Measurements from ENCODE around the gene MYOG.

The MYOG gene

DNA sequence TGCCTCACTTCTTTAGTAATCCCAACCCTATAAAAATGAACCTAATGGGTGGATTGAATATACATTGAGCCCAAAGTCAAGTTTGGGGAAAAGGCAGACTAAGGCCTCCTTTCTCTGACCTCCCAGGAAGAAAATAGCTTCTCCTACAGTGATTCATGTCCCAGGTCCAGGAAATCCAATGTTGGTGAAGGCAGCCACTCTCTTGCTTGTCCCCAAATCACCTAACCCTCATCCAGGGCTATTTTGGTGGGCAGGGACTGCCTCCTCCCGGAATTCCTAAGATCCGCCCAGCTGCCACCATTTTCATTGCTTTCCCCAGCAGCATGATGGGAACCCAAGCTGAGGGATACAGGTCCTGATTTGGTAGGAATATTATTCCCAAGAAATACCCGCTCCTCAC, 8.4 kb downstream of the MYOG start:
- no peak for DNase-seq (ENCODE audit: low read depth)
- no peak overlapping the region for H3K4me3 ChIP-seq (ENCODE audit: low read depth, low read length)
- TF ChIP-seq POLR2A (IDR thresholded peaks at IDR 0.05; ENCODE audit: extremely low read depth, insufficient read length) (no peak), MYC (IDR thresholded peaks at IDR 0.05; ENCODE audit: low read depth, low read length) (no peak)
- TF ChIP-seq, protein P1, sequence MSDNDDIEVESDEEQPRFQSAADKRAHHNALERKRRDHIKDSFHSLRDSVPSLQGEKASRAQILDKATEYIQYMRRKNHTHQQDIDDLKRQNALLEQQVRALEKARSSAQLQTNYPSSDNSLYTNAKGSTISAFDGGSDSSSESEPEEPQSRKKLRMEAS (IDR thresholded peaks at IDR 0.05; ENCODE audit: low read depth, low read length) = no peak
- TF ChIP-seq, protein P2, sequence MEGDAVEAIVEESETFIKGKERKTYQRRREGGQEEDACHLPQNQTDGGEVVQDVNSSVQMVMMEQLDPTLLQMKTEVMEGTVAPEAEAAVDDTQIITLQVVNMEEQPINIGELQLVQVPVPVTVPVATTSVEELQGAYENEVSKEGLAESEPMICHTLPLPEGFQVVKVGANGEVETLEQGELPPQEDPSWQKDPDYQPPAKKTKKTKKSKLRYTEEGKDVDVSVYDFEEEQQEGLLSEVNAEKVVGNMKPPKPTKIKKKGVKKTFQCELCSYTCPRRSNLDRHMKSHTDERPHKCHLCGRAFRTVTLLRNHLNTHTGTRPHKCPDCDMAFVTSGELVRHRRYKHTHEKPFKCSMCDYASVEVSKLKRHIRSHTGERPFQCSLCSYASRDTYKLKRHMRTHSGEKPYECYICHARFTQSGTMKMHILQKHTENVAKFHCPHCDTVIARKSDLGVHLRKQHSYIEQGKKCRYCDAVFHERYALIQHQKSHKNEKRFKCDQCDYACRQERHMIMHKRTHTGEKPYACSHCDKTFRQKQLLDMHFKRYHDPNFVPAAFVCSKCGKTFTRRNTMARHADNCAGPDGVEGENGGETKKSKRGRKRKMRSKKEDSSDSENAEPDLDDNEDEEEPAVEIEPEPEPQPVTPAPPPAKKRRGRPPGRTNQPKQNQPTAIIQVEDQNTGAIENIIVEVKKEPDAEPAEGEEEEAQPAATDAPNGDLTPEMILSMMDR (IDR thresholded peaks at IDR 0.05; ENCODE audit: low read depth, low read length) = no peak

DNA sequence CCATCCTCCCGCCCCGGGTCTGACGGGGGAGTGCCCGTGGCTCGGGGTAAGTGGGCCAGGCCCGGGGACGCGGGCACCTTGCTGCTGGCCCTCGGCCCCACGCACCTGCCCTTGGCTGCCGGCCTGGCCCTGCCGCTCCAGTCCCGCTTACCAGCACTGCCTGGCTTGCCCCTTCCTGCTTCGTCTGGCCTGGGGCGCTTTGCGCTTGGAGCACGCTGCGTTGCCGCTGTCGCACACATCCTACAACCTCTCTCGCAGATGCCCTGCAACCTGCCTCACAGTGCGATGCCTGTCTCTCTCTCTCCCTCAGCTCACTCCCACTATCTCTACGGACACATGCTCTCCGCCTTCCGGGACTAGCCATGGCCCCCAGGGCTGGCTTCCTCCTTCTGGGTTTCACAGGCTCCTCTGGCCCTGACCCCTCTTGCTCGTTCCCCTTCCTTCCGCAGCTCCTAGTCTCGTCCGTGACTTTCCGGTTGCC, 9.7 kb downstream of the MYOG start:
- H3K4me3 ChIP-seq (ENCODE audit: low read depth, low read length) = no peak overlapping the region
- TF ChIP-seq, protein P1 (IDR thresholded peaks at IDR 0.05; ENCODE audit: low read depth, low read length) = no peak
- TF ChIP-seq, protein P2 (IDR thresholded peaks at IDR 0.05; ENCODE audit: low read depth, low read length) = no peak
- TF ChIP-seq MYC (IDR thresholded peaks at IDR 0.05; ENCODE audit: low read depth, low read length) (no peak), POLR2A (IDR thresholded peaks at IDR 0.05; ENCODE audit: extremely low read depth, insufficient read length) (no peak)
- DNase-seq (ENCODE audit: low read depth) = no peak

DNA sequence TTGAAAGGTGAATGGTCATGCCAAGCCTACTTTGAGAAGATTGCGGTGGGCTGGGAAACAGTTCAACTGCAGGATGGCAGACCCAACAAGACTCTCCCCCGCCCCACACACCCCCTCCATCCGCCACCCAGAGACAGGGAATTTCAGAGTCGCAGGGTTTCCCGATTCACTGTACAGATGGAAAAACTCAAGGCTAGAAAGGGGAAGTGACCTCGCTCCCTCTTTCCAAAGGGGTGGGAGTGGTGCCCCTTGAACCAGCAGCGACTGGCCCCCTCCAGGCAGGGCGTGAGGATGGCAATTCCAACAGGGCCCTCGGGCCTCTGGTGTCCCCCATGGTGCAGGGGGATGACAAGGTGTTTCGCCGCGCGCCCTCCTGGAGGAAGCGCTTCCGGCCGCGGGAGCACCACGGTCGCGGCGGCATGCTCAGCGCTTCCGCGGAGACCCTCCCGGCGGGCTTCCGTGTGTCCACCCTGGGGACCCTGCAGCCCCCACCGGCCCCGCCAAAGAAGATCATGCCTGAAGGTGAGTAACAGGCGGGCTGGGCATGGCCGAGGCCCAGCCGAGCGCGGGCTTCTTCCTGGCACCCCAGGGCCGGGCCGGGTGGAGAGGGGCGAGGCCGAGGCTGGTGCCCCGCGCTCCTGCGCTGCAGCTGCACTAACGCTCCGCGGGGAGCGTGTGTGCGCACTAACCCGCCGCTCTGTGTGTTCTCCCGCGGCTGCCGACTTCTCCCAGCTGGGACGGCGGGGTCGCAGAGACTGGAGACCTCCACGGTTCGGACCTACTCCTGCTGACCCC, 10.4 kb downstream of the MYOG start:
- DNase-seq (ENCODE audit: low read depth) = peak; percentile 18
- H3K4me3 ChIP-seq (ENCODE audit: low read depth, low read length) = no peak overlapping the region
- TF ChIP-seq, protein P2 (IDR thresholded peaks at IDR 0.05; ENCODE audit: low read depth, low read length) = no peak
- TF ChIP-seq POLR2A (IDR thresholded peaks at IDR 0.05; ENCODE audit: extremely low read depth, insufficient read length) = no peak
- no peak for TF ChIP-seq MYC (IDR thresholded peaks at IDR 0.05; ENCODE audit: low read depth, low read length)

DNA sequence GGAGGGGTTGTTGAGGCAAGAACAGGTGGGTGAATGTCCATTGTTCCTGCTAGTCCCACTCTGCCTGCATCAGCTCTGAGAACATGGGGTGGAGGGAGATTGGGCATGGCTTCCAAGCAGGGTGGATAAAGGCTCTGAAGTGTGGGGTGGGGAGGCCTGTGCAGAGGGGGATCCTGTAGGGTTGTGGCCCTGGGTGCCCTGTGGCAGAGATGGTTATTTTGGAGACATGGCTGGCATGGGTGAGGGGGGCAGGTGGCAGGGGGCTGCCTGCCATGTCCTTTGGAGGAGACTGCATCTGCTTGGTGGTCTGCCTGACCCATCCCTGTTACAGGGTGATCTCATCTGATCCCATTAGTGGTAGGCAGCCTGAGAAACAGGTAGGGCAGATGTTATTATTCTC, 11.2 kb downstream of the MYOG start:
- H3K4me3 ChIP-seq (ENCODE audit: low read depth, low read length) = no peak overlapping the region
- DNase-seq (ENCODE audit: low read depth) = no peak
- TF ChIP-seq MYC (IDR thresholded peaks at IDR 0.05; ENCODE audit: low read depth, low read length) (no peak), POLR2A (IDR thresholded peaks at IDR 0.05; ENCODE audit: extremely low read depth, insufficient read length) (no peak)
- TF ChIP-seq, protein P1 (IDR thresholded peaks at IDR 0.05; ENCODE audit: low read depth, low read length) = no peak
- TF ChIP-seq, protein P2 (IDR thresholded peaks at IDR 0.05; ENCODE audit: low read depth, low read length) = no peak

DNA sequence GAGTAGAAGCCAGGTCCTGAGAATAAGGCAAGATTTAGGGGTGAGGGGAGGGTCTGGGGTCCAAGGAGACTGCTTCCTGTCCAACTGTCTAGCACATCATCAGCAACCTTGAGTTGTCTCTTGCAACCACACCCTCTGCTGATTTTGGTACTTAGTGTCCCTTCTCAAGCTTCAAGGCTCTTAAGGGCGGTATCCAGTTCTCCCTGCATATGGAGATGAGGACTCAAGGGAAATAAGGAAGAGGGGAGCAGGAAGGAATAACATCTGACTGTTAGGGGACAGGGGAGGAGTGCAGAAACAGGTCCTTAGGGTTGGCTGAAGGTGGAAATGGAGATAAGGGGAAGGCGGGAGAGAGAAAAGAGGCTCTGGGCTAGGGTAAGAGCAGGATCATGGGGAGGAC, 12.3 kb downstream of the MYOG start:
- H3K4me3 ChIP-seq (ENCODE audit: low read depth, low read length) = no peak overlapping the region
- DNase-seq (ENCODE audit: low read depth) = no peak
- TF ChIP-seq, protein P1 (IDR thresholded peaks at IDR 0.05; ENCODE audit: low read depth, low read length) = no peak
- TF ChIP-seq POLR2A (IDR thresholded peaks at IDR 0.05; ENCODE audit: extremely low read depth, insufficient read length) = no peak

DNA sequence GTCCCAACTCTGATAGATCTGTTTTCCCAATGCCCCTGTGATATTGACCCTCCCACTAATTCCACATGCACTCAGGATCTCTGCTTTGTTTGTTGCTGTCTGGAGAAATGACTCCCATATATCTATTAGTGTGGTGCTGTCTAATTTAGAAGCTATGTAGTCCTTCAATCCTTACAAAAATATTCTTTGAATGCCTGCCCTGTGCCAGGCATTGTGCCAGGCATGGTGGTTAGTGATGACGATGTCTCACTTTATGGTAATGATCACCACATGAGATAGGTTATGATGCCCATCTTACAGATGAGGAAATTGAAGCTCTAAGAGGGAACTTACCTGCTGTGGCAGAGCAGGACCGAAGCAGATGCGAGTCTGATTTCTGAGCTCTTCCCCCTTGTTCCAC, 12.9 kb downstream of the MYOG start:
- H3K4me3 ChIP-seq (ENCODE audit: low read depth, low read length) = no peak overlapping the region
- no peak for TF ChIP-seq POLR2A (IDR thresholded peaks at IDR 0.05; ENCODE audit: extremely low read depth, insufficient read length)
- TF ChIP-seq MYC (IDR thresholded peaks at IDR 0.05; ENCODE audit: low read depth, low read length) = no peak
- TF ChIP-seq, protein P2 (IDR thresholded peaks at IDR 0.05; ENCODE audit: low read depth, low read length) = no peak
- TF ChIP-seq, protein P1 (IDR thresholded peaks at IDR 0.05; ENCODE audit: low read depth, low read length) = no peak
- no peak for DNase-seq (ENCODE audit: low read depth)

Data from NB4 (cell line).